PC-9 (cell line): ENCODE measurements around the gene CNBD2. TPM values are rescaled to one million over a fixed set of nuclear protein-coding genes. Genes with fewer than 3 reads are reported as not detected.
A peak's percentile ranks its signal among the peaks of the same experiment; 100 is the strongest.
"Not testable (repeated sequence)": the region's sequence is repeated elsewhere in the genome, so short reads cannot be mapped to it uniquely, and the experiment has no call there.

Source experiments
- BruUV-seq: library from RNA; stranded (reverse); fragments of 400-500 nt; replicated peaks from 2 replicates; lab custom pipeline; 2021; lab: Mats Ljungman, UMichigan
- CTCF ChIA-PET: fragments of 300-600 bp; sonication (Branson Sonifier 250); formaldehyde crosslinking; loops from one replicate; lab custom pipeline; 2022; ENCODE audit warnings: antibody characterized with exemption; lab: Charles Lee
- POLR2A ChIA-PET: fragments of 300-600 bp; sonication (Branson Sonifier 250); formaldehyde crosslinking; loops from one replicate; lab custom pipeline; 2022; ENCODE audit warnings: antibody characterized with exemption; ENCODE audit not compliant: unreplicated experiment; lab: Charles Lee
- DNase-seq, 2 experiments: peaks; one replicate each; pipeline versions ENCODE4 v3.0.0 to v3.0.0-alpha.2; 2015 to 2022; ENCODE audit warnings: mixed read lengths in 1 of 2
- H2AFZ ChIP-seq: fragments of 200-600 bp; sonication (generic); 2 replicates; pipeline ENCODE4 v1.8.1; 2017; ENCODE audit warnings: antibody characterized with exemption
- H3F3A ChIP-seq: fragments of 200-600 bp; sonication (generic); 2 replicates; pipeline ENCODE4 v1.8.1; 2017; ENCODE audit warnings: antibody characterized with exemption, mild to moderate bottlenecking, low read depth; ENCODE audit not compliant: insufficient read depth
- H3K27ac ChIP-seq: fragments of 200-600 bp; sonication (generic); 2 replicates; pipeline ENCODE4 v1.6.1; 2016; ENCODE audit warnings: mixed run types
- H3K27me3 ChIP-seq: fragments of 200-600 bp; sonication (generic); 2 replicates; pipeline ENCODE4 v1.6.1; 2016; ENCODE audit warnings: low read depth, mixed run types; ENCODE audit not compliant: insufficient read depth
- H3K36me3 ChIP-seq: fragments of 200-600 bp; sonication (generic); 2 replicates; pipeline ENCODE4 v1.6.1; 2016; ENCODE audit warnings: low read depth, mixed run types
- H3K4me1 ChIP-seq: fragments of 200-600 bp; sonication (generic); replicated peaks from 2 replicates; pipeline ENCODE4 v1.6.1; 2016; ENCODE audit warnings: mixed run types; ENCODE audit not compliant: insufficient read depth
- H3K4me2 ChIP-seq: fragments of 200-600 bp; sonication (generic); 2 replicates; pipeline ENCODE4 v1.6.1; 2017; ENCODE audit warnings: mixed run types
- H3K4me3 ChIP-seq: fragments of 200-600 bp; sonication (generic); 2 replicates; pipeline ENCODE4 v1.6.1; 2016; ENCODE audit warnings: mixed run types
- H3K79me2 ChIP-seq: fragments of 200-600 bp; sonication (generic); 2 replicates; pipeline ENCODE4 v1.6.1; 2017; ENCODE audit warnings: low read depth, mixed run types
- H3K9me2 ChIP-seq: fragments of 200-600 bp; sonication (generic); 2 replicates; pipeline ENCODE4 v1.8.1; 2017; ENCODE audit warnings: mild to moderate bottlenecking; ENCODE audit not compliant: insufficient read depth
- H3K9me3 ChIP-seq: fragments of 200-600 bp; sonication (generic); 2 replicates; pipeline ENCODE4 v1.8.1; 2016; ENCODE audit warnings: low read depth; ENCODE audit not compliant: insufficient read depth
- H4K20me1 ChIP-seq: fragments of 200-600 bp; sonication (generic); 2 replicates; pipeline ENCODE4 v1.8.1; 2017; ENCODE audit not compliant: insufficient read depth
- EZH2 ChIP-seq: fragments of 200-600 bp; sonication (generic); IDR thresholded peaks from 2 replicates; pipeline ENCODE4 v1.8.0; 2017; ENCODE audit warnings: antibody characterized with exemption, low read depth
- intact Hi-C: fragments of 100-400 bp; cut with micrococcal nuclease; formaldehyde crosslinking; loops from one replicate; pipeline ENCODE4 v1.10.0; 2022; ENCODE audit not compliant: unreplicated experiment
- total RNA-seq: library from RNA; stranded (reverse); gene quantifications from 2 replicates; pipeline ENCODE4 v1.2.3, GENCODE V29; 2021
- TF ChIP-seq, protein P1 (sequence below): fragments of 200-600 bp; sonication (generic); conservative IDR thresholded peaks from 2 replicates; pipeline ENCODE4 v1.6.1; 2017; ENCODE audit warnings: mixed run types, antibody characterized with exemption, mild to moderate bottlenecking, moderate library complexity

CNBD2 gene
- total RNA-seq, 1 experiment from 2014 or later = 7.3 TPM

DNA sequence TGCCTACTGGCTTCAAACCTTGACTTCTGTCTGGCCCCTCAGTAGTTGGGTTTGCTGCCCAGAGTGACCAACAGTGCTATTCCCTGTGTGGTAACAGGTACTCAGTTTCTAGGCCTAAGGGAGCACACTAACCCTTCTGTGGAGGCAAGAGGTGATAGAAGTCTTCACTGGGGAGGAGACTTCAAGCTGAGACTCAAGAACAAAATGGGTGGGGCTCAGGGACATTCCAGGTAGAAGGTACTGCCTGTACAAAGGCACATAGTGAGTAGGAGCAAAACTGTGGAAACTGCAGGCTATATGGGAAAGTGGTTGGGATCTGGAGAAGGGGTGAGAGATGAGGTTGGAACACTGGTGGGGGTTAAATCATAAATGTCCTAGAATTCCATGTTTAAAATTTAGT, 11.8 kb upstream of the CNBD2 start:
- no TSS peak for BruUV-seq
- Histone ChIP-seq H3K9me2 (no peaks in the 10 kb centered on the region), H2AFZ (no peak overlapping the region), H3K4me2 (no peak overlapping the region), H3K36me3 (no peaks in the 10 kb centered on the region), H3F3A (peaks cover 33% of the 10 kb centered on the region), H3K4me3 (no peak overlapping the region), H3K4me1 (peaks cover 28% of the 10 kb centered on the region), H4K20me1 (peaks cover 10% of the 10 kb centered on the region; the same call in 1 of the 2 replicates), H3K27me3 (no peaks in the 10 kb centered on the region), H3K27ac (no peak overlapping the region), H3K9me3 (no peaks in the 10 kb centered on the region), H3K79me2 (peaks cover 29% of the 10 kb centered on the region)
- TF ChIP-seq EZH2 = no peak
- TF ChIP-seq, protein P1, sequence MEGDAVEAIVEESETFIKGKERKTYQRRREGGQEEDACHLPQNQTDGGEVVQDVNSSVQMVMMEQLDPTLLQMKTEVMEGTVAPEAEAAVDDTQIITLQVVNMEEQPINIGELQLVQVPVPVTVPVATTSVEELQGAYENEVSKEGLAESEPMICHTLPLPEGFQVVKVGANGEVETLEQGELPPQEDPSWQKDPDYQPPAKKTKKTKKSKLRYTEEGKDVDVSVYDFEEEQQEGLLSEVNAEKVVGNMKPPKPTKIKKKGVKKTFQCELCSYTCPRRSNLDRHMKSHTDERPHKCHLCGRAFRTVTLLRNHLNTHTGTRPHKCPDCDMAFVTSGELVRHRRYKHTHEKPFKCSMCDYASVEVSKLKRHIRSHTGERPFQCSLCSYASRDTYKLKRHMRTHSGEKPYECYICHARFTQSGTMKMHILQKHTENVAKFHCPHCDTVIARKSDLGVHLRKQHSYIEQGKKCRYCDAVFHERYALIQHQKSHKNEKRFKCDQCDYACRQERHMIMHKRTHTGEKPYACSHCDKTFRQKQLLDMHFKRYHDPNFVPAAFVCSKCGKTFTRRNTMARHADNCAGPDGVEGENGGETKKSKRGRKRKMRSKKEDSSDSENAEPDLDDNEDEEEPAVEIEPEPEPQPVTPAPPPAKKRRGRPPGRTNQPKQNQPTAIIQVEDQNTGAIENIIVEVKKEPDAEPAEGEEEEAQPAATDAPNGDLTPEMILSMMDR = no peak
- CTCF ChIA-PET = interaction anchor here (0.7 to 1.5 kb wide), 2 partner anchors 35 to 371 kb away, joined by 3 to 4 read pairs; no protein-coding TSS in a partner anchor
- intact Hi-C loops = loop anchor here (10.0 kb wide), 1 partner anchor 492 kb away; no protein-coding TSS in a partner anchor
- no peak for DNase-seq
- POLR2A ChIA-PET = no interaction called here

DNA sequence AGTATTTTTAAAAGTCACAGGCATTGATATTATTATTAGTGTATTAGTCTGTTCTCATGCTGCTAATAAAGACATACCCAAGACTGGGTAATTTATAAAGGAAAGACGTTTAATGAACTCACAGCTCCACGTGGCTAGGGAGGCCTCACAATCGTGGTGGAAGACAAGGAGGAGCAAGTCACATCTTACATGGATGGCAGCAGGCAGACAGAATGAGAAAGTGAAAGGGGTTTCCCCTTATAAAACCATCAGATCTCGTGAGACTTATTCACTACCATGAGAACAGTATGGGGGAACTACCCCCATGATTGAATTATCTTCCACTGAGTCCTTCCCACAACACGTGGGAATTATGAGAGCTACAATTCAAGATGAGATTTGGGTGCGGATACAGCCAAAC, 9.1 kb upstream of the CNBD2 start:
- DNase-seq, H3K79me2 ChIP-seq, H3K36me3 ChIP-seq, H3K4me2 ChIP-seq, H3K4me3 ChIP-seq, H3K9me2 ChIP-seq, H3K27ac ChIP-seq, H2AFZ ChIP-seq, POLR2A ChIA-PET, CTCF ChIA-PET, BruUV-seq, H3F3A ChIP-seq, H3K9me3 ChIP-seq, H4K20me1 ChIP-seq, H3K27me3 ChIP-seq: not testable (repeated sequence)
- intact Hi-C loops = loop anchor here (10.0 kb wide), 1 partner anchor 494 kb away; no protein-coding TSS in a partner anchor
- H3K4me1 ChIP-seq = peaks cover 14% of the 10 kb centered on the region

DNA sequence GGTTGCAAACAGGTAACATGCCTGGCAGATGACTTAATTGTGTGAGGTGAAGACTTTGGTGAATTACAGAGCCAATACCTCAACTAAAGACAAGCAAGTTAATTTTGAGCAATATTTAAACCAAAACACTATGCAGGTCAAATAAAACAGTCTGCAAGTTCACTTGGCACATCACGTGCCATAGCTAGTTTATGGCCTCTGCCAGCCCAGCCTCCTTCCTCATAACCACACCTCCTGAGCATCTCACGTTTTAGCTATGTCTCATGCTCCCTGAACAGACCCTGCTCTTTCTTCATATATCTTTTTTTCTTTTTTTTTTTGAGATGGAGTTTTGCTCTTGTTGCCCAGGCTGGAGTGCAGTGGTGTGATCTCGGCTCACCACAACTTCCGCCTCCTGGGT, 4.5 kb upstream of the CNBD2 start:
- Histone ChIP-seq H3K36me3 (no peaks in the 10 kb centered on the region), H3K4me3 (no peak overlapping the region), H3F3A (no peaks in the 10 kb centered on the region), H3K27ac (no peak overlapping the region), H2AFZ (no peak overlapping the region), H3K79me2 (no peaks in the 10 kb centered on the region), H3K4me1 (peaks cover 5% of the 10 kb centered on the region), H3K9me3 (no peaks in the 10 kb centered on the region), H3K4me2 (no peak overlapping the region), H3K9me2 (no peaks in the 10 kb centered on the region), H3K27me3 (no peaks in the 10 kb centered on the region), H4K20me1 (no peaks in the 10 kb centered on the region)
- intact Hi-C loops = no loop called here
- DNase-seq = no peak
- TF ChIP-seq, protein P1 = no peak
- no peak for TF ChIP-seq EZH2
- BruUV-seq = no TSS peak
- ChIA-PET POLR2A (no interaction called here), CTCF (no interaction called here)

DNA sequence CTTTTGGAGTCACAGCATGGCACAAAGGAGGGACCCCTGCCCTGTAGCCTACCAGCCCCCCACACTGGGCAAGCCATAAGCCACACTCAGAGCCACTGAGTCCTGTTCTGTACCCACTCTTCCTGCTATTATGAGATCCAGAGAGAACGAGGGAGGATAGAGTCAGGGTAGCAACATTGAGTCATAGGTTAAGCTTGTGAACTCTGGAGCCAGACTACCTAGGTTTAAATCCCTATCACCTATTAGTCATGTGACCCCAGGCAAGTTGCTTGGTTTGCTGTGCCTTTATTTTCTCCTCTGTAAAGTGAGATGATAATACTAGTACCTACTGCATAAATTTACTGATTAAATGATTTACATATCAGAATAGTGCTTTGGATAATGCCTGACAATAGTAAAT, 540 bp downstream of the CNBD2 start:
- DNase-seq = peak in 1 of 2 experiments; percentile 68
- intact Hi-C loops = no loop called here
- H3F3A ChIP-seq = no peaks in the 10 kb centered on the region
- no peak for TF ChIP-seq EZH2
- TF ChIP-seq, protein P1 = no peak
- H3K4me2 ChIP-seq = peak overlapping the region; percentile 8
- no peaks in the 10 kb centered on the region for H4K20me1 ChIP-seq
- no peaks in the 10 kb centered on the region for H3K9me3 ChIP-seq
- no peak overlapping the region for H3K4me3 ChIP-seq
- H3K27me3 ChIP-seq = no peaks in the 10 kb centered on the region
- H3K79me2 ChIP-seq = no peaks in the 10 kb centered on the region
- POLR2A ChIA-PET = interaction anchor here (0.6 kb wide), 1 partner anchor 464 kb away, joined by 3 read pairs; no protein-coding TSS in a partner anchor
- CTCF ChIA-PET = no interaction called here
- H3K36me3 ChIP-seq = no peaks in the 10 kb centered on the region
- H3K9me2 ChIP-seq = no peaks in the 10 kb centered on the region
- no TSS peak for BruUV-seq
- peaks cover 15% of the 10 kb centered on the region for H3K4me1 ChIP-seq
- H2AFZ ChIP-seq = no peak overlapping the region
- H3K27ac ChIP-seq = no peak overlapping the region
